Measurements from ENCODE around the gene MSLN.

The MSLN gene

GRCh38 chr16:760545-761343, at the start of gene MSLN:
Gene MSLN, plus strand, starts transcription at chr16:760734. Its CDS starts 1,947 bp downstream, at chr16:762681.
- no peak for DNase-seq

GRCh38 chr16:711084-711483, 49.5 kb upstream of the MSLN start:
- no peak for DNase-seq

- peak; percentile 79 for DNase-seq
Observed at GRCh38 chr16:711548-712320, 48.8 kb upstream of the MSLN start.

- DNase-seq = peak; percentile 64
Observed at GRCh38 chr16:712740-713250, 47.7 kb upstream of the MSLN start.

- no peak for DNase-seq
Observed at GRCh38 chr16:714079-714478, 46.5 kb upstream of the MSLN start.

- peak; percentile 87 for DNase-seq
Observed at GRCh38 chr16:714558-715476, 45.7 kb upstream of the MSLN start, which contains the start of gene METRN. Gene METRN, plus strand, starts transcription at chr16:715118. Its CDS starts 172 bp downstream, at chr16:715290.

GRCh38 chr16:715477-716199, 44.9 kb upstream of the MSLN start:
- no peak for DNase-seq

GRCh38 chr16:716200-716568, 44.4 kb upstream of the MSLN start:
- DNase-seq = no peak

- no peak for DNase-seq
Observed at GRCh38 chr16:716768-717325, 43.7 kb upstream of the MSLN start.

- DNase-seq = no peak
Observed at GRCh38 chr16:717450-718245, 42.9 kb upstream of the MSLN start.

- no peak for DNase-seq
Observed at GRCh38 chr16:718389-718788, 42.1 kb upstream of the MSLN start.

GRCh38 chr16:718922-719321, 41.6 kb upstream of the MSLN start:
- DNase-seq = no peak

GRCh38 chr16:719815-720446, 40.6 kb upstream of the MSLN start:
- DNase-seq = no peak

GRCh38 chr16:720447-720989, 40.0 kb upstream of the MSLN start:
- DNase-seq = peak; percentile 43

- DNase-seq = peak; percentile 82
Observed at GRCh38 chr16:720990-721764, 39.4 kb upstream of the MSLN start, which contains the start of gene ANTKMT. Gene ANTKMT, plus strand, starts transcription at chr16:721146. Its CDS starts 129 bp downstream, at chr16:721275.

- peak; percentile 45 for DNase-seq
Observed at GRCh38 chr16:721765-722540, 38.6 kb upstream of the MSLN start.

- no peak for DNase-seq
Observed at GRCh38 chr16:722835-723633, 37.5 kb upstream of the MSLN start.

Measured in CD4-positive, alpha-beta T cell treated with Interleukin-17A for 1 hour (primary cell).